Right lung (tissue), 5 donors: ENCODE results near the gene MEAK7. TPM values are rescaled to one million over a fixed set of nuclear protein-coding genes. Genes with fewer than 3 reads are reported as not detected.

ENCODE experiments used
- DNase-seq, 2 donors: peaks; one replicate each; pipeline ENCODE4 v3.0.0-alpha.2; 2013
- polyA plus RNA-seq, 5 donors: library from polyadenylated mRNA; unstranded; fragments of 120-200 nt; gene quantifications; one replicate each; pipeline versions ENCODE4 v1.2.1 to v1.2.3, GENCODE V29; 2013; ENCODE audit warnings: inconsistent platforms in 1 of 5, low replicate concordance in 1 of 5; ENCODE audit not compliant: insufficient read length in 5 of 5, insufficient read depth in 1 of 5

Gene MEAK7
- polyA plus RNA-seq, 5 donors = 17.2 to 22.5 (median 18.2) TPM

DNA sequence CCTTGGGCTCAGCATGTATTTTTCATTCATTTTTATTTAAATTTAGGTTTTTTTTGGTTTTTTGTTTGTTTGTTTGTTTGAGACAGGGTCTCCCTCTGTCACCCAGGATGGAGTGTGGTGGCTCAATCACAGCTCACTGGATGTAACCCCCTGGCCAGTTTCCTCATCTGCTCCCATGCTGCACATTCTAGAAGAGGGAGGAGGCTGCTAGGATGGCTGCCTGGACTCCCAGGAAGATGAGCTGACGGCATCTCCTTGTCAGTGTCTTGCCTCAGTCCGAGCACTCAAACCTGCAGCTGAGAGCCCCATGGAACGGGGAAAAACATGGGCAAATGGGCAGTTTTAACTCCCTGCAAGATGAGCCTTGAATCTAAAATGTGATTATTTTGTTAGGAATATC is 7.5 kb downstream of the MEAK7 start:
- DNase-seq = no peak

DNA sequence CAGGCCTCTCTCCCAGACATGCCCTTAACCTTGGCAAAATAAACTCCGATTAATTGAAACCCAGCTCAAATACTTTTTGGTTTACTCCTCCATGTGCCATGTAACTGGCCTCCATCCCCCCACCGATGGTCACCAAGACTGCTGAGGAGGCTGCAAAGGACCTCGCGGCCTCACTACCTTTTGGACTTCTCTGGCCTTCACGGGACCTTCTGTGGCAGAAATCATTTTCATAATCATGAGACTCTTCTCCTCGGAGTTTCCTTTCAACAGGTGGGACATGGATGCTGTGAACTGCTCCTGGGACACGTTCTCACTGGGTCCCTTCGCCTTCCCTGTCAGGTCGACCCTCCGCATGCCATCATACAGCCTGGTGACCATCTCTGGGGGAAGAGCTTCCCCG is 9.0 kb downstream of the MEAK7 start:
- no peak for DNase-seq

DNA sequence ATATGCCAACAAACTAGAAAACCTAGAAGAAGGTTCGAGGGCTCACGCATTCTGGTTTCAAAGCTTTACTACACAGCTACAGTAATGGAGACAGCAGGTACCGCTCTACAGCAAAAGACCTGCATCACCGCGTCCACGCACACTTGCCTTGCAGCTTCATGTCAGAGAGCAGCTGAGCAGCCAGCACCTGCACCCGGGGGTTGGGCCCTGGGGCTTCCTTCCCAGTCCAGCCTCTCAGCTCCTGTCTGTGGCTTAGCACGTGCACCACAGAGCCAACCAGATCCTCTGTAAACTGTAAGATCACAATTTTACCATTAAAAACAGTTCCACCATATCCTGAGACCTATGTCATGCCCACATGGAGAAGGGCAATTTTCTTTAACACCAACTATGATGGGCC is 15.3 kb downstream of the MEAK7 start:
- DNase-seq = no peak

DNA sequence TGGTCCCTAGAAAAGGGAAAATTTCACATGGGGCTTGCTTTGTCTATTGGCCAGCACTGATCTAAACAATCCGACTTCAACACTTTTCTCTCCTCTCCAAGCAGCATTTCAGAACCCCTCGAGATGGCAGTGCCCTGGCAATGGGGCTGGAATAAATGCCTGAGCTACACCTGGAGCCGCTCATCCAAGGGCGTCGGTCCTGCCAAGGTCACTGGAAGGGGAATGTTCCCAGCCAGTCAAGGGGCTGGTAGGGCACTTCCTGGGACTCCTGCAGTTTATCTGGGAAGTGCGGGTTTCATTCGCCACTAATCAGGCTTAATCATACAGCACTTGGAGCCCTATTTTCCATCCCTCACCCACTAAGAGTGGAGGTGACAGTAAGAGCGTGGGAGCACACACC is 17.1 kb downstream of the MEAK7 start:
- DNase-seq = no peak

DNA sequence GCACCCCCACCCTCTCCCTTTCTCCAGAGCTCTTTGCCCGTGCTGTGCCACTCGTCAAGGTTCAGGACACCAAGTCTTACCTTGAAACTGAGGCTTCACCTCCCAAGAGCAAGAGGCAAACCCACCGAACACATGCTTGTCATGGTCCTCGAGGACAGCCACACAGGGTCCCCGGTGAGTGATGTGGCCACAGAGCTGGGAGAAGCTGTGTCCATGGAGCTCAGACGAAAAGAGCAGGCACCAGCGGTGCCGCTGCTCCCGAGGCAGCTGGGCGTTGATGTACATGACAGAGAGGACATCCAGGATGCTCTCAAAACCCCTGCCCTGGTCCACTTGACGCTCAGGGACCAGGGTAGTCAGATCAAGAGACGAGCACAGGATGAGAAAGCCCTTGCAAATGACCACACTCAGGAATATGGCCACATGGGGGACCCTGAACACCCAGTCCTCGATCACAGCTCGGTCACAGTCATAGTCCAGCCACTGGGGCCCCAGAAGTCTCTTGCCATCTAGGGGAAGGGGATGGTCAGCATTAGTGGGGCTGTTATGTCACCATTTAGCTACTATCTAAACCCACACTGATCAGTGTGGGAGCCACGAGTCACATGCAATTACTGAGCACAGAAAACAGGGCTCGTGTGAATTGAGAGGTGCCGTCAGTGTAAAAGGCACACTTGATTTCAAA is 17.8 kb downstream of the MEAK7 start:
- no peak for DNase-seq

DNA sequence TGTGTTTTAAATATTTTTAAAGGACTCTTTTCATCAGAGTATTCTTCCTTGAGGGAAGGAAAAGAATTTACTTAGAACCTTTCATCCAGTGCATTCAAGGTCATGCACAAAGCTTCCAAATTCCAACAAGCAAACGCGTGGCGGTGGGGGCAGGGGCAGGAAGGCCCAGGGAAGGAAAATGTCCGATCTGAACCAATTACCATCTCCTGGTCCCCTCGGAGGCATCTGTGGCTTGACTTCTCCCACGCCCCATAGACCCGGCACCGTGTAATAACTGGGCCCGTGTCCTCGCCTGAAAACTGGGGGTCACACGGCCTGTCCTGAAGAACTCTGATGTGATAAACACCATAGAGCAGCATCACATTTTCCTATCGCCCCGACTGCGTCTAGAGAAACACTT is 18.3 kb downstream of the MEAK7 start:
- DNase-seq = no peak

DNA sequence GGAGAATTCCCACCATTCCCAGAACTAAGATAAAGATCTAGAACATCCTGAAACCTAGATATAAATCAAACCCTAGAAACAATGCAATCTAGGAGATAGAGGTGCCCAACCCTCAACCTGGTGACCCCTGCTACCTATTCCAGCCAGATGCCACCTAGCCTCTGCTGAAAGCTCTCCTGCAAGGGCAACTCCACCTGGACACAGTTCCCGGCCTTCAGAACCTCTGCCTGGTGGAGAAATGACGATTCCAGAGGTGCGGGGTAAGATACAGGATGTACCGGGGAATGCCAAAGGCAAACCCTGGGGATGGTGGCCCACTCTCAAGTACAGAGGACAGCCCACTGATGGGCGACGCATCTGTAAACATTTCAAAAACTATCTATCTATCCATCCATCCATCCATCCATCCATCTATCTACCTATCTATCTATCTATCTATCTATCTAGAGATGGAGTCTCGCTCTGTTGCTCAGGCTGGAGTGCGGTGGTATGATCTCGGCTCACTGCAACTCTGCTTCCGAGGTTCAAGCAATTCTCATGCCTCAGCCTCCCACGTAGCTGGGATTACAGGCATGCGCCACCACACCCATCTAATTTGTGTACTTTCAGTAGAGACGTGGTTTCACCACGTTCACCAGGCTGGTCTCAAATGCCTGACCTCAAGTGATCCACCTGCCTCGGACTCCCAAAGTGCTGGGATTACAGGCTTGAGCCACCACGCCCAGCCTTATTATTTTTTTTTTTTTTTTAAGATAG is 19.0 kb downstream of the MEAK7 start:
- no peak for DNase-seq

DNA sequence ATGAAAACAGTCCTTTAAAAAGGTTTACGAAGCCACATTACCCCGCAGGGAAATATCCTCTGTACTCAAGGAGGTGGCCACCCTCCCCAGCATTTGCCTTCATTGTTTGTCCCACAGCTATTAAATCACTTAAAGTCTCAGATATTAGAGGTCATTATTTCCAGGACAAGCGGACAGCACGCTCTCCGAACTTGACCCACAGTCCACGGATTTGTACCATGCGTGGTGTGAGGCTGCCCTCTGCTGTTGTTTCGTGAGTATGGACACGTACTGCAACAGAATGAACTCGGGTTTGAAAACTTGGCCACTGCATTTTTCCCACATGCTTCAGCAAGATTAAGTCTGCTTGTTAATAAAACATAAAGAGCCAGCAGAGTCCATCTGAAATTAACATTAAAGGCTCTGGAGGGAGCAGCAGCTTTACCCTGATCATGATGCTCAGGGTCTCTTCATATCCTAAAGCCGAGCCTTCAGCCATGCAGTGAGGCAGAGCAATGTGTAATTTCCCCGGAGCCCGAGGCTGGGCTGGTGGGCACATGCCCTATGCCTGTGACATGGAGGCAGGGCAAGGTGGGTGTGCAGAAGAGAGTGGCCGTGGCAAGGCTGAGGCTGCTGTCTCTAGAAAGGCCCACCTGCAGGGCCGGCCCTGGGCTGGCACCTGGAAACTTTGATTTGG is 19.7 kb downstream of the MEAK7 start:
- DNase-seq = peak; percentile 45 to 53

DNA sequence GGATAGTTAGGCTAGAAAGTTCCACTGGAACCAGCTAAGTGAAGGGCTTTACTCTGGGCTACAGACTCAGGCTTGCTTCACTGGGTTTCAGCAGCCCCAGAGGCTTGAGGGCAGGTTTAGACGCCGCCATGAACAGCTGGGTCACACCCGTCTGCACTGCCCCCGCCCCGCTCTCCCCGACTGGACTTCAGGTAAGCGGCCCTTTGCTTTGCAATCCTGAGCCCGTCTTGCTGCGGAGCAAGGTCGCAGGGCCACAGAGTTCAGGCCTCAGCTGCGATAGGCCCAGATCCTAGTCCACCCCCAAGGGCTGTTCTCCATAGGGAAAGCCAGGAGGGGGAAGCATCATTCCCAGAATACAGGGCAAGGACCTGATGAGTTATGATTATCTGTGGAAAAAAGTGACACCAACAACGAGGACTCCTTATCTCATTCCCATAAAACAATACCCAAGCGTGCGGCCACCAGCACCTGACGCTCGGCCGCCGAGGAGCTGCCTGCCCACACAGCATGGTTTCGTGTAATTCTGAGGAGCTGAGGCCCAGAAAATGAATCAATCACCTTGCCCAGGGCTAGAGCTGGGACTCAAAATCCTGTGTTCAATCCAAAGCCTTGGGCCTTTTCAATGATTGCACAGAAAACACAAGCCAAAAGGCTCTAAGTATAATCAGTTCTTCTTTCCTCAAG is 20.4 kb downstream of the MEAK7 start:
- DNase-seq = no peak

DNA sequence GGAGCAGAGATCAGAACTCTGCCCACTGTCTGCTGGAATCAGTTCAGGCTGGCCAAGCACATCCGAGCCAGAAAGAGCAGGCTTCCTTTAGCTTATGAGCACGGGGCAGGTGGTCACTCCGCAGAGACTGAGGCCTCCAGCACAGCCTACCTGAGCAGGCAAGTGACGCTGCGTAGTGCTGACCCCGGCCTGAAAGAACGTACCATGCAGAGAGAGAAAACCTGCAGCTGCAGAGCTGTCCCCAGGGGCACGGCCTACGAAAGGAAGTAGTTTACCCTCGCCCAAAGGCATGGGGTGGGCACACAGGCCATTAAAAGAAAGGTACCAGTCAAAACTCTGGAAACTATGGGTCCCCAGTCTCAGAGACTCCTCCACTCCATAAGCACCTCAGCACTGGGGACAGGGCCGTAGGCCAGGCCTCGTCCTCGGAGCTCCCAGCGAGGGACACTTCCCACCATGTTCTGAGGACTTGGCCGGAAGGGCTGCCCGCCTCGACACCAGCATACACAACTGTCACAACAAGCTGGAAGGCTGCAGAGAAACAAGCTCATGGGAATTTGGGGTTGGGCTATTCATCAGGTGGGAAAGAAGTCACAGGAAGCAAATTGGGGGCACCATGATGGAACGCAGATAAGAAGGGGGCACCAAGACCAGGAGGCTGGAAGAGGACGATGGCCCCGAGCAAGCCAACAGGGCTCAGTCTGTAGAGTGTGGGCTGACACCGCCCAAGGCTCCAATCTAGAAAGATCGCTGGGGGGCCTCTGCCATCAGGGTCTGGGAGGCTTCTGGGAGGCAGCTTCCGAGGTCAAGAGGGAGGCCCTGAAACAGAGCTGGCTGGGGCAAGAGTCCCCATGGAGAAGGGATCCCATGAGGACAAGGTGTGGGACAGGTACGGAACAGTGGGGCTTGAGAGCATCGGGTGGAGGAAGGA is 21.2 kb downstream of the MEAK7 start:
- DNase-seq = no peak

DNA sequence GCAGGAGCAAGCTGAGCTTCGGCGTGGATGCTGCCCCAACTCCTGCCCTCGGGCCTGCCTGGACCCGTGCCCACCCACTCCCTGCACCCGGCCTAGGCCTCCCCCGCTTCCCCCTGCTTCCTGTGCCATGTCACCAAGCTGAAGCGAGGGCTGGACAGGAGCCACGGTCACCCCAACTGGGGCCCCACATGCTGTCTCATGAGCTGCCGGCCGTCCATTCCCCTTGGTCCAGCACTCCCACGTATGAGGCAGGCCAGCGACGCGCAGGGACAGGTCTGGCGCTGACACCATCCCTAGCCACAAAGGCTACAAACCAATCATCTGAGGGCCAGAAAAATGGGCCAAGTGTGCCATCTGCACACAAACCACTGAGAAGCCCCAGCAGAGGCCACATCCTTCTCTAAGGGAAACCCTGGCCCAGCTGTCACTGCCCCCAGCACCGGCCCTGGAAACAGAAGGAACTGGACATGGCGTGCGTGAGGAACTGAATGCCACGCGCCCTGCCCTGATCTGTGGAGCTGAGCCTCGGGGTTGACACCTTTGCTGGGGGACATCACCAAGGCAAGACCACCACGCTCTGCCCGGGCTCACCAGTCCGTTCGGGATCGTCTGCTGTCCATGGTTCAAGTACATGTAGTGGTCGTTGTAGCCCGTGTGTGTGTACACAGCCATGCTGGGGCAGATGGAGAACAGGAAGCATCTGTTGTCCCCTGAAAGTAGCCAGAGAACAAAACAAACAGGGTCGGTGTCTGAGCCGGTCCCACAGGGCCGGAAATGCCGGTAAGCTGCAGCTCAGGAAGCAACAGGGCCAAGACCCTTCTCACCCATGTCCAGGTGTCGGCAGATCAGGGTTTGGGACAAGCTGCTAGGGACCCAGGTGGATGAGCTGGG is 22.2 kb downstream of the MEAK7 start:
- no peak for DNase-seq

DNA sequence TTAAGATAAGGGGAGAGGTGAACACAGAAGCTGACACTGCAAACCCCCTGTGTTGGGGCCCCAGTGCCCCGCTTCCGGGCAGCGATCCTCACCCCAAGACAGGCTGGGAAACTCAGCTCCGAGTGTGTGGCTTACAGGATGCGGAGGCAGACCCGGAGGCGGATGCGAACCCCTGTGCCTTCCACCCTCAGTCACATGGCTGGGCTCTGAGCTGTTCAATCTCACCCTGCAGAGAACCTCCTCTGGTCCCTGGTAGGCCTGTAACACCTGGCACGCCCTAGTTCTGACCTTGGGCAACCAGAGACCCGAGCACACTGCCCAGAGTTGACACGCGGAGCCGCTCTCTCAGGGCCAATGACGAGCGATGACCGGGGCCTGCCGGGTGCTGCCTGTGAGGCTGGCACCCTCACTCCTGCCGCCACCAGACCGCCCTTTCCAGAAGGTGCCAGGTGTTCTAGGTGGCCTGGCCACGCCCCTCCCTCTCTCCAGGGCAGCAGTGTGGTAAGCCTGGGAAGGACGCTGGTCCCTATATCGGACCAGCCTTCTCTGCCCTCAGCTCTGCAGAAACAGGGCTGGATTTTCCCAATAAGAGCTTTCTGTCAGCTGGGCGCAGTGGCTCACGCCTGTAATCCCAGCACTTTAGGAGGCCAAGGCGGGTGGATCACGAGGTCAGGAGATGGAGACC is 23.3 kb downstream of the MEAK7 start:
- no peak for DNase-seq

DNA sequence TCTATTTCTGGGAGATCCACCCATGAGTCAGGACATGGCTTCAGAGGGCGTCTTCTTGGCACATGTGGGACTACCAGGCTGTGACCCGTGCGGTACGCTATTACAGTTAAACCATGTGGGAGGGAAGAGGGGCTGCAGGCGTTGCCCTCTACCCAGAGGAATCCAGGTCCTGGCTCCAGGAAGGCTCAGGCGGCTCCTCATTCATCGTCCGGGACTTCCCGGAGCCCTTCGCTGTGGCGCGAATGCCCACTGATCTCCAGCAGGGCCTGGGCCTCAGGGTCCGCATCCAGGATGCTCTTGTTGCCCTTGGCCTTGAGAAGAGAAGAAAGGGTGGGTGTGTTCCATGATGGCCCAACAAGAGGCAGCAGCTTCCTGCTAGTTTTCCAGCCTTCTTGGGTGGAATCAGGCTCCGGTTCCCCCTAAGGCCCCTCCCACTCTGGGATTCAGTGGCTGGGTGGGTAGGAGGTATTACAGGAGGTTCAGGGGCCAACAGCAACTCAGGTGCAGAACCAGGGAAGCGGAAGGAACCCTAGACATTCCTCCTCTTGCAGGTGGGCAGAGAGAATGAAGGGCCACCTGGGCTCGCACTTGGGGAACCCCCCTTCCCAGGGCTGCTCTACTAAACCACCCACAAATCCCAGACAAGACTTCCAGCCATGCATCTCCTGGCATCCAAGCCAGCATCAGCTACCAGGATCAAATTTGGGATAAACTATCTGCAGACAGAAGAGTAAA is 24.6 kb downstream of the MEAK7 start:
- no peak for DNase-seq

DNA sequence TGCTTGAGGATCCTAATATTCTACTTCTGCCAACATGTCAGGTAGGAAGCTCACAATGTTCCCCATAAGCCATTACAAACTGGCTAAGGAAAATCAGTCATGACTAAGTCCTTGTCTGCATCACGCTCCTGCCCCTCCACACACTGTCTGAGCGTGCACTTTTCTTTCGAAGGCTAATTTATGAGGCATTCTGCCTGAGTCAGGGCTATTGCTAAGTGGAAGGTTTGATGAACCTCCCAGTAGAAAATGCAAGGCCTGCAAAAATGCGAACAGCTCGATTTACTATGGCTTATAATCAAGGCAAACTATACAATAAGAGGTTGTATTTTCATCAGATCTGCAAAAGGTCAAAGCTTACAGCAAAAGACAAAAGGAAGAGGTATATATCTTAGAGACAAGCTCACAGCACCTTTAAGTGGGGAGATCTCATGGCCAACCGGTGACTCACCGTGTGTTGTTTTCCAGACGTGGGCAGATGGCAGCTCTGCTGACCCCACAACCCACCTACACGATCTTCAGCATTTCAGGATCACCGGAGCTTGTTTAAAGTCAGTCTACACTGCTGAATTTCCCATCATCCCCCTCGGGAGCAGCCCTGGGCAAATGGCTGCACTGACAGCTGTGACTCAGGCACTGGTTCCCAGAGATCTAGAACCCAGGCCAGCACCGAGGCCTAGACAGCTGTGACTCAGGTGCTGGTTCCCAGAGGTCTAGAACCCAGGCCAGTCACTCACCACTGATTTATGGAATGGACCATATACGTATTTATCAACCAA is 26.1 kb downstream of the MEAK7 start:
- no peak for DNase-seq

DNA sequence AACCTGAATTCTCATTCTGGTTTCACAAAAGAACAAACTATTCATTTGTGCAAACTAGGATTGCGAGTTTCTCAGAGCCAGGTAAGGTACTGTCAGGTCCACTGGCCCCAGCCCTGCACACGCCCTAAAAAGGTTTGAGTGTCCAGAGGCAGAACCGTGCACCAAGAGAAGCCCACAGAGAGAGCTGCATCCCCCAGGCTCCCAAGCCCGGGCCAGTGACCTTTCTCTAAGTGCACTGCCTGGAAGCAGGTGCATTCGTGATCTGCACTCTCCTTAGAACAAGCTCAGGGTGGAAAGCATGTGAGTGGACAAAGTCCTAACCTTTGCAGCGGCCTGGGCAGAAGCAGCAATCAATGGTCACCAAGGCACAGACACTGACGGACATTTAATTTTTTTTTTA is 26.8 kb downstream of the MEAK7 start:
- no peak for DNase-seq

DNA sequence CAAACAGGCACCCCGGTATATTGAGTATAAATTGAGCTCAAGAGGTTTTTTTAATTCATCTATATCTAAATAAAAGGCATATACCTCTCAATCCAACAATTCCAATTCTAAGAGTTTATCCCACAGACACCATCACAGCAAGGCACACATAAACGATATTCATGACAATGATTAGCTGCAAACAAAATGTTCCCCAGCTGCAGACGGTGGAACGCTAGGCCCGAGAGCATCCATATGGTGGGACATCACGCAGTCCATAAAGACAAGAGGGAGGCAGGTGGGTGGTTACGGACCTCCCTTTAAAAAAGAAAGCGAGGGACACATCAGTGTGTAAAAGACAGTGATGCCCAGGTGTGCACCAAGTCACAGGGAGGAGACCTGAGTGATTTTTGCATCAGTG is 28.1 kb downstream of the MEAK7 start:
- peak; percentile 47 to 48 for DNase-seq

DNA sequence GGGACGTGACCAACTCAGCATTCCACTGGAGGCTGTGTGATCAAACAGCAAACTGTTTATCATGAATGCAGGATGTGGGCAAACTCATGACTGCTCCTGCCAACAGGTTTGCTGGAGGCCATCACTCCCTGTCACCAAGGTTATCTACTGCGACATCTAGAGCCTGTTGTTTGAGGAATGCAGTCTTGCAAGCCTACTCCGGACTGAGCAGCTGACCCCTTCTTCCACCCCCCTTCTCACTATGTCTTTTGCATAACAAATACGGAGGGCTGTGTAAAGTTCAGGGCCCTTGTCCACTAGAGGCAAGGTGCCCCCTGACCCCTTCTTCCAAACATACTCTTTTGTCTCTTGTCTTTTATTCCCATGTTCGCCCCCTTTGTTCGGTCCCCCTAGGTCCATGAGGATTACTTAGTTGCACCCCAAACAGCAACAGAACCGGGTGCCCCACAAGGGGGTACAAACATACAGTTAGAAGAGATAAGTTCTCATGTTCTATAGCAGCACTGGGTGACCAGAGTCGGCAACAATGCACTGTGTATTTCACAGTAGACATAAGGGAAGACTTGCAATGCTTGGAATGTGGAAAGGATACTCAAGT is 28.7 kb downstream of the MEAK7 start:
- no peak for DNase-seq

DNA sequence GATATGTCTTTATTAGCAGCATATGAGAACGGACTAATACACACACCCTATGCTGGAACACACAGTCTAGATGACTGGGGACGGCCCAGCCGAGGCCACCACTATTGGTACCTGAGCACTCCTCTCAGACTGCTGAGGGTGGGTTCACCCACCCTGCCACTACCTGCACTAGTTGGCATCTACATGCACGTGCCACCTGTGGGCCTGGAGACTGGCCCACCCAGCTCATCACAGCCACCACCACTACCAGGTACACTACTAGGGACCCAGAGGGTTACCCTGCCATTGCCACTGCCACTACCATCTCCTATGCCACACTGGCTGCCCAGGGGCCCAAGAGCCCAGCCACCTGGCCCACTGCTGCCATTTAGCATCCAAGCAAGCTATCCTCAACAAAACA is 32.5 kb downstream of the MEAK7 start:
- no peak for DNase-seq
